ENCODE data around the gene PDE6B. TPM values are rescaled to one million over a fixed set of nuclear protein-coding genes. Genes with fewer than 3 reads are reported as not detected.

Gene PDE6B
- total and polyA plus RNA-seq, 2 of the 13 experiments (the other 11 are each of a cell fraction or from before 2014, with no cell fraction given), result 0.38 to 0.40 TPM

- no peak for TF ChIP-seq PHF20 (CRISPR knock-in tag; IDR thresholded peaks at IDR 0.05)
- no peak for TF ChIP-seq ZNF230 (CRISPR knock-in tag; IDR thresholded peaks at IDR 0.05)
- no peak for TF ChIP-seq ZNF746 (CRISPR knock-in tag; IDR thresholded peaks at IDR 0.05)
- no peak for TF ChIP-seq ZNF501 (CRISPR knock-in tag; IDR thresholded peaks at IDR 0.05)
- TF ChIP-seq KDM2A (CRISPR knock-in tag; IDR thresholded peaks at IDR 0.05; ENCODE audit: borderline replicate concordance, low read depth), result peak; percentile 0; the same call in 1 of the 2 replicates
- TF ChIP-seq ELK4 (CRISPR knock-in tag; IDR thresholded peaks at IDR 0.05; ENCODE audit: borderline replicate concordance), result no peak
- TF ChIP-seq AGO2 (optimal IDR thresholded peaks at IDR 0.05; ENCODE audit: low read depth, low read length), result peak; percentile 48
- TF ChIP-seq SAP130 (CRISPR knock-in tag; IDR thresholded peaks at IDR 0.05; ENCODE audit: low read depth), result no peak
- TF ChIP-seq IRF2 (CRISPR knock-in tag; IDR thresholded peaks at IDR 0.05), result no peak
- no peak for TF ChIP-seq EZH2 (conservative IDR thresholded peaks at IDR 0.05; ENCODE audit: low read depth, low read length)
Measured at GRCh38 chr4:683247-683897, 58.0 kb downstream of the PDE6B start (continued).

- in situ Hi-C loops (cut with HindIII; ENCODE audit: extremely low pct_ligation_motif_present, low pct_unique_long_range_greater_than_20kb) (no loop called here), intact Hi-C loops (cut with micrococcal nuclease; ENCODE audit: unreplicated experiment) (no loop called here)
- H3K4me2 ChIP-seq (ENCODE audit: low read depth, low read length), result peak overlapping the region; percentile 82
- no peak overlapping the region for H2AFZ ChIP-seq (ENCODE audit: low read length)
- H3K4me3 ChIP-seq (replicated peaks in 1 of 3; ENCODE audit: insufficient read depth in 1 of 3, low read depth in 2 of 3, low read length in 3 of 3), result peak overlapping the region in 1 of 3 experiments; percentile 66; a peak in 1 of 6 replicates
- DNase-seq (ENCODE audit: low spot score) (peak; percentile 63), FAIRE-seq (peak; percentile 32), ATAC-seq (peak; percentile 57)
- H3K9me3 ChIP-seq (ENCODE audit: low read length), result no peaks in the 10 kb centered on the region
- no peaks in the 10 kb centered on the region for H4K20me1 ChIP-seq (ENCODE audit: insufficient read depth, low read length)
- H3K79me2 ChIP-seq (ENCODE audit: insufficient read depth, low read length), result no peaks in the 10 kb centered on the region
- ChIA-PET CTCF (ENCODE audit: low intra/inter-chr PET ratio, low total read pairs) (interaction anchor here (1.6 kb wide), 1 partner anchor 17 kb away, joined by 7 read pairs; no protein-coding TSS in a partner anchor), POLR2A (interaction anchor here (1.2 to 1.6 kb wide), 2 partner anchors 10 to 16 kb away, joined by 4 to 9 read pairs; partner anchors contain the start of genes ATP5ME and MYL5)
- H3K36me3 ChIP-seq (replicated peaks in 1 of 2; ENCODE audit: control insufficient read depth in 1 of 2, insufficient read depth in 2 of 2, low read length in 2 of 2), result no peaks in the 10 kb centered on the region
- WGBS (ENCODE audit: low lambda C conversion rate), result no CpG with 5 or more reads among the region's 19 CpGs
- H3K27me3 ChIP-seq (ENCODE audit: control insufficient read depth in 1 of 2, insufficient read depth in 2 of 2, low read length in 2 of 2), result 0 out of 5 replicates have a peak, but pooled peaks cover 0 to 1% of the 10 kb centered on the region in 2 experiments
- no peak overlapping the region for H3K27ac ChIP-seq (ENCODE audit: extremely low read length, insufficient read depth, low read length)
- H3K9ac ChIP-seq (ENCODE audit: insufficient read depth, low read depth, low read length), result peak overlapping the region; percentile 7; the same call in 1 of the 2 replicates
- peaks cover 83% of the 10 kb centered on the region for H3K4me1 ChIP-seq (ENCODE audit: insufficient read depth, low read length)
- BruUV-seq (replicated peaks), result no TSS peak
- TF ChIP-seq ZNF546 (CRISPR knock-in tag; conservative IDR thresholded peaks at IDR 0.05) (no peak), SP4 (CRISPR knock-in tag; IDR thresholded peaks at IDR 0.05) (peak; percentile 80), ATF6 (CRISPR knock-in tag; conservative IDR thresholded peaks at IDR 0.05) (no peak), MYC (CRISPR knock-in tag; IDR thresholded peaks at IDR 0.05; ENCODE audit: borderline replicate concordance) (peak; percentile 18; the same call in 1 of the 2 replicates), SMAD3 (CRISPR knock-in tag; IDR thresholded peaks at IDR 0.05) (peak; percentile 24; the same call in 1 of the 2 replicates), KLF6 (CRISPR knock-in tag; IDR thresholded peaks at IDR 0.05) (0 out of 2 replicates have a peak, but pooled peaks have one; percentile 45), ZSCAN25 (CRISPR knock-in tag; IDR thresholded peaks at IDR 0.05) (no peak), MAZ (IDR thresholded peaks at IDR 0.05; ENCODE audit: borderline replicate concordance, low read depth, low read length) (peak; percentile 89; the same call in 1 of the 2 replicates), MAZ (CRISPR knock-in tag; IDR thresholded peaks at IDR 0.05; ENCODE audit: low read depth) (peak; percentile 96), TP53 (CRISPR knock-in tag; conservative IDR thresholded peaks at IDR 0.05) (no peak)
Measured at GRCh38 chr4:683982-684622, 58.7 kb downstream of the PDE6B start.
